GM18505 (cell line): Measurements from ENCODE around the gene TSNAXIP1.

Experiments
- ATAC-seq: cut with Tn5 transposase; IDR thresholded peaks from one replicate; pipeline ENCODE4 v1.9.1; 2021; ENCODE audit not compliant: unreplicated experiment
- POLR2A ChIP-seq: IDR thresholded peaks from 4 replicates; pipeline ENCODE4 v1.6.1; 2011; ENCODE audit warnings: borderline replicate concordance; ENCODE audit not compliant: insufficient read depth, insufficient read length; ENCODE audit errors: extremely low read depth

Gene TSNAXIP1

GRCh38 chr16:67806428-67807147 lies at the start of gene TSNAXIP1, which contains the start of gene RANBP10:
TSS of gene TSNAXIP1 (plus strand) at chr16:67806889. CDS start at chr16:67807150, 261 bp downstream.
TSS of gene RANBP10 (minus strand) at chr16:67806560. CDS start at chr16:67806536, 24 bp downstream.
- peak; percentile 86 for ATAC-seq
- TF ChIP-seq POLR2A: peak; percentile 90

- ATAC-seq: no peak
- no peak for TF ChIP-seq POLR2A
These were observed 48.7 kb upstream of the TSNAXIP1 start for GRCh38 chr16:67758006-67758405.

GRCh38 chr16:67758966-67759365 lies 47.7 kb upstream of the TSNAXIP1 start:
- no peak for TF ChIP-seq POLR2A
- no peak for ATAC-seq

GRCh38 chr16:67760206-67760955 lies 46.3 kb upstream of the TSNAXIP1 start:
- TF ChIP-seq POLR2A: no peak
- no peak for ATAC-seq

GRCh38 chr16:67760956-67761230 lies 45.8 kb upstream of the TSNAXIP1 start:
- ATAC-seq: no peak
- TF ChIP-seq POLR2A: no peak

- no peak for TF ChIP-seq POLR2A
- no peak for ATAC-seq
These were observed 44.8 kb upstream of the TSNAXIP1 start for GRCh38 chr16:67761924-67762323.

- no peak for TF ChIP-seq POLR2A
- ATAC-seq: no peak
These were observed 44.3 kb upstream of the TSNAXIP1 start for GRCh38 chr16:67762385-67762784.

- ATAC-seq: no peak
- no peak for TF ChIP-seq POLR2A
These were observed 43.6 kb upstream of the TSNAXIP1 start for GRCh38 chr16:67763066-67763465.

GRCh38 chr16:67764158-67764667 lies 42.5 kb upstream of the TSNAXIP1 start:
- no peak for TF ChIP-seq POLR2A
- no peak for ATAC-seq

- no peak for TF ChIP-seq POLR2A
- no peak for ATAC-seq
These were observed 40.4 kb upstream of the TSNAXIP1 start for GRCh38 chr16:67766291-67766690.

- ATAC-seq: no peak
- no peak for TF ChIP-seq POLR2A
These were observed 38.7 kb upstream of the TSNAXIP1 start for GRCh38 chr16:67767953-67768352.

GRCh38 chr16:67770346-67770991 lies 36.2 kb upstream of the TSNAXIP1 start:
- no peak for TF ChIP-seq POLR2A
- no peak for ATAC-seq

- TF ChIP-seq POLR2A: no peak
- no peak for ATAC-seq
These were observed 33.6 kb upstream of the TSNAXIP1 start for GRCh38 chr16:67773099-67773498.
